Globus pallidus (tissue), 1 donor: Measurements from ENCODE around the gene SLC38A1.
A peak's percentile ranks its signal among the peaks of the same experiment; 100 is the strongest.
"Not testable (repeated sequence)": the region's sequence is repeated elsewhere in the genome, so short reads cannot be mapped to it uniquely, and the experiment has no call there.

Source experiments
- DNase-seq: peaks from one replicate; pipeline ENCODE4 v3.0.0-alpha.2; 2015; ENCODE audit warnings: low spot score

SLC38A1 gene

DNA sequence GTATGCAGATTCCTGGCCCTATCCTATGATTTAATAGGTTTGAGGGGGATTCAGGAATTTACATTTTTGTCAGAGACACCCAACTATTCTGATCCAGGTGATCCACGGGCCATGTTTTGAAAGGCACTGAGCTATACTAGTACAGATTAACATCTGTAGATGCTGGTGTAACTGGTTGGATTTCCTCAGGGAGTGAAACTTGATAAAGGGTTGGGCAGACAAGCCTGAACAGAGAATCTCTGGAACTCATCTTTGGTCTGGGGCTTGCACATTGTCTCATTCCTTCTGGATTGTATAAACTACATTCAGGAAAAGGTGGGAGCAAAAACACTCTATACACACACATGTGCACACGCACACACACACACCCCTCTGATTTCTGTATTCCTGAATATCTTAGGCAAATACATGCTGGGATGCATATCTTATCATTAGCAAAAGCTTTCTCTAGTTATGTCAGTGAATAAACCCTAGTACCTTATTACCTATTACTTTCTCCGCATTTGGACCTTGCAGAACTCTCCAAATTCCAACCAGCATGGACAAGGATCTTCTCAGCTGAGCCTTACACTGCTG is 104.6 kb downstream of the SLC38A1 start:
- no peak for DNase-seq

DNA sequence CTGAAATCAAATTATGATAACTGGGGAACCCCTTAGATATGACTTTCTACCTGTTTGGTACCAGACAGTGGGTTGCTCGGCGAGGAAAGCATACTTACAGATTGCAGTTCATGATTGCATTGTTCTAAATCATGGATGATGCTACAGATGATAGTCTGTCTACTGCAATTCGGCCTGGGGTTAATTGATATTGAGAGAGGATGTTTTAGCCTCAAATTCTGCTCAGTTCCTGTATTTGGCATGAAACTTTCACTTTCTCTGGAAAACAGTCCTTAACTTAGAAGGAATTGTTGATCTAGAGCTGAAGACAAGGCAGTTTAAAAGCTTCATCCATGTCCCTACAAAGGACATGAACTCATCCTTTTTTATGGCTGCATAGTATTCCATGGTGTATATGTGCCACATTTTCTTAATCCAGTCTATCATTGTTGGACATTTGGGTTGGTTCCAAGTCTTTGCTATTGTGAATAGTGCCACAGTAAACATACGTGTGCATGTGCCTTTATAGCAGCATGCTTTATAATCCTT is 106.2 kb downstream of the SLC38A1 start:
- DNase-seq = not testable (repeated sequence)

DNA sequence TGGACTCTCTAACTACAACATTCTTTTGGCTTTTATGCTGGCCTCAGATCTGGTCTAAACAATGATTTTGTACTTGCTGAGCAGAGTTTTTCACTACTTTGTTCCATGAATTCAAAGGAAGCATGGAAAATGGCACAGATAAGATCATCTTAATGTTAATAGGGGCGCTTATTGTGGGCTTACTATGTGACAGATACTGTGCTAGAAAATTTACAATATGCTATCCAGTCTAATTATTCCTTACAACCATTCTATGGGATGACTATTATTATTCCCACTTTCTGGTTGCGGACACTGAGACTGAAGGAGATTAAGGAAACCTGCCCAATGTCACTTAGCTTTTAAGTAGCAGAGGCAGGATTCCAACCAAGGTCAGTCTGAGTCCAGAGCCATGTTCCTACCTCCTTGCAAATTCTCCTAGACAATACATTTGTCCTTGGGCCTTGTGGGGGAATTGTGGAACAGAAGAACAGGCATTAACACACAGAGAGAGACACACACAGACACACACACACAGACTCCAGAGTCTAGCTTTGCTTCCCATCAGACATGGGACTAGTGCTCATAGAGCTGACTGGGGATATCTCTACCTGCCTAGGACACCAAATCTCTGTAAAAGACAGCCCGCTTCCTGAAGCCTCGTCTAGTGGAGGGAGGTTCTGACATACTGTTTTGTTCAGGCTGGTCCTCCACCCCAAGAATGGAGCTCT is 107.7 kb downstream of the SLC38A1 start:
- DNase-seq = no peak

DNA sequence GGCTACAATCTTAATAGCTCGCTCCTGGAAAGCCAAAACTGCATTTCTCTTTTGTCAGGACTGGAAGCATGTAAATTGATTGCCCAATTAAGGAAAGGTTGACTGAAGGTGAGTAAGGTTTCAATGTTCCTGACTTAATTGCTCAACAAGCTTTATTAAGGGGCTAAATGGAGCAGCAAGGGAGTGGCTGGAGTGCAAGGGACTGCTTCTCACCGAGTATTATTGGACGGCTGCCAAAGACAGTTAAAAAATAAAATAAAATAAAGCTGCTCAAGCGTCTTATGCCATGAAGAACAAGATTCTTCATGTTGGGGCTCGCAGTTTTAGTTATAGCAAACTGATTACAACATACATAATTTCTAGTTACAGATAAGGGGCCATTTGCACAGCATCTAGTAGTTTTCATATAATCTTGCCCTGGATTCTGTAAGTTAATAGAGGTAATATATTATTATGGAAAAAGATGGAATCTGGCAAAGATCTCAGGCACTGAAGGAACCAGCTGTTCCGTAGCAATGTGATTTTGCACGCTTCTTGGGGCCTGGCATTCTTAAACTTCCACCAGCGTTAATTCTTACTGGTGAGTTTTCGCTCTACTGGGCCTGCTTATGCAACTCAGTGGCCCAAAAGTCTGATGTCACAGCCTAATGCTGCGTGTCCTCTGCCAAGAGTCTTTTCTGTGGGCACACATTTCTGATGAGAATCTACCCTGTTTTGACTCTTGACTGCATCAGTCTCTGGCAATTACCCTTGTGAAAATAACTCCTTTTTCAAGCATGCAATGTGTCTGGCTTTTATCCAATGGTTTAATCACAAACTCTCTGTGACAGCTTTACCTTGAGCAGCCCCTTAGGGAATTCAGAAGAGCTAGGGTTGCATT is 108.5 kb downstream of the SLC38A1 start:
- no peak for DNase-seq

DNA sequence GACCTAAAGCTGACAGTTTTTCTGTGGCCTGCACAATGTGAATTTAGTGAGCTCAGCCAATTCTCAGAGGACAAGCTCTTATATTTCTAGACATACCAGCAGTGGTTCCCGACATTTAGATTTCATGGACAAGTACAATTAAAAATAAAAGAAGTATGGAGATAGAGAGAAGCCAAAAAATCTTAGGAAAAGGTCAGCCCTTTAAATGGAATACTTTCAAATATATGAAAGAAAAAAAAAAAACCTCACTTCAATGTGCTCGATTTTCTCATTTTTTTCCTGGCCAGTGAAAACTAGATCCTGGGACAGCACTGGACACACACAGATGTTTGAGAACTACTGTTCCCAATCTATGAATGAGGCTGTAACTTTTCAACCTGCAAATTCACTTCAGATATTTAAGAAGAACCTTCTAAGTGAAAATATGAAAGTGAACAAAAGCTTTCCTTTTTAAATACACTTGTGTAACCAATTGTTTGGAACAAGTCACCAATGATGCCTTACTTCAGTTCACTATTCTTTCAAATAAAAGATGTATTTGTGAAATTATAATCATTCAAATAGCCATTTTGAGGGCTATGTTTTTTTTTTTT is 109.4 kb downstream of the SLC38A1 start:
- no peak for DNase-seq

DNA sequence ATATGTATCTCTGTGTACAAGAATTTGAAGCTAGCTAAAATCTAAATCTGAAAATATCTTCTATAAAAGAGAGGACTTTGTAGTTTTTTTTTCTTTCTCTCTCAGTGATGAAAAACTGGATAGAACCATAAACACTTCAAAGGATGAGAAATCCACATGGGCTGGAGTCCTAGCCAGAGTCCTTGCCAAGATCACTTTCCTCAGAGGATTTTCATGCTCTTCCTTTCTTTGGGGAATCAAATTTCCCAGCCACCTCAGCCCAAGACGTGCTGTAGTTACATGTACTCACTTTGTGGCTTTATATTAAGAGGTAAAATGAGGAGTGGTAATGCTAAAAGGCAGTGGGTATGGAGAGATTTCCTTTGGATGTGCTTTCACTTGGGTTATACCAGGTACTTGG is 110.3 kb downstream of the SLC38A1 start:
- DNase-seq = no peak

DNA sequence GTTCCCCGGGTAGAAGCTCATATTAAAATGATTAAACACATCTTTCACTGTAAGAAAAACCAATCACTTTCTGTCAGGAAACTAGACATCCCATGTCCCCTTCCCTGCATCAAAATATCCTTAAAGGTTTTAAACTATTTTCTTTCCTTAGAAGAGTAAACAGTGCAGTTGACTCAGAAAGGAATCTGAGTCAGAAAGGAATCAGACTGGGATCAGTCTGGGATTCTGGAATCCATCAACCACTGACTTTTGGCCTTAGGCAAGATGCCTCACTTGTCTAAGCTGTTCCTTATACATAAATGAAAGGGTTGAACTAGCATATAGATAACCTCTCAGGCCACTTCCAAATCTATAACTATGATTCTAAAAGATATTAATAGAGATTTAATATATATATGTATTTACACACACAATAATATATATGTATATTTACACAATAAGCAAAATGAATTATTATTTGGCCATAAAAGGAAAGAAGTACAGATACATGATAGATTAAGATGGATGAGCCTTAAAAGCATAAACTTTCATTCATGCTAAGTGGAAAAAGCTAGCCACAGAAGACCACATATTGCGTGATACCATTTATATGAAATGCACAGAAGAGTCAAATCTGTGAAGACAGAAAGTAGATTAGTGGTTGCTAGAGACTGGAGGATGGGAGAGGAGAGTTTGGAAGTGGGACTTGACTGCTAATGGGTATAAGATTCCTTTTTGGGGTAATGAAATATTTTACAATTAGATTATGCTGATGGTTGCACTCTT is 114.4 kb downstream of the SLC38A1 start:
- DNase-seq = no peak

DNA sequence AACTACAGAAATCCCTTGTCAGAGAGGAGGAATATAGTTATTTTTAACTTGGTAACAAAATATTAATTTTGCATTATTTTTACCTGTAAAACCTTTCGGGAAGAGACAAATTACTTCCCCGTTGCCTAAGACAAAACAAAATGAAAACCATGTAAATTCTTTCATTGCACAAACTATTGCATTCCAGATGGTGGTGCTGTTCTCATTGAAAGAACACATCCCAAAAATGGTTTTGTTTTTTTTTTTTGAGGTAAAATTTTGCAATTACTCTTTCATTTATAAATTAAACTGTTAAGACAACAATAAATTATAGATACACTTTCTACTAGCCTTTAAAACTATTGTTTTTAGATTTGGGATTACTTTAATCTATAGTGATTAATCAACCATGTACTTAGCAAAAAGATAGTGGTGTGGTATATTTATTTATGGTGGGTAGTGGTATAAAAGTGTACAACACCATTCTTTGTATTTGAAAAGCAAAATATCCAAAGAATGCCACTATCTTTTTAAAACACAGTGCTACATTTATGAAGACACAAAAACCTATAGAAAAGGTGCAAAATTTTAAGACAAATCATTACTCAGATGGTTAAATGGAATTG is 115.5 kb downstream of the SLC38A1 start:
- peak; percentile 59 for DNase-seq

DNA sequence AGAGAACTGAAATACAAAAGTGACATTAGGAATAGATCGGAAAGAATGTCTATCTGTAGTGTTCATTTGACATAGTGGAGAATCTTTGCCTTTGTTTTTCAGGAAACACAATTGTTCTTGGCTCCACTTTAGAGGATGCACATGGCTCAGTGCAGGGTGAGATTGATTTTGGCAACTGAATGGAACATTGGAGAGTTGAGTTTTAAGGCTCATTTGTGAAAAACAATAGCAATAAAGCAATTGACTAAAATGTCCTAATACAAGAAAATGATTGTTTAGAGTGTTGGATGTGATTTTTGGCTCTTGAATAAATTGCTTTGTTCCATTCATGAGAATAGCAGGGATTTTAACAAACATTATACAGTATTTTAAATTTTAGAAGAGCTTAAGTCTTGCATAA is 116.4 kb downstream of the SLC38A1 start:
- peak; percentile 89 for DNase-seq

DNA sequence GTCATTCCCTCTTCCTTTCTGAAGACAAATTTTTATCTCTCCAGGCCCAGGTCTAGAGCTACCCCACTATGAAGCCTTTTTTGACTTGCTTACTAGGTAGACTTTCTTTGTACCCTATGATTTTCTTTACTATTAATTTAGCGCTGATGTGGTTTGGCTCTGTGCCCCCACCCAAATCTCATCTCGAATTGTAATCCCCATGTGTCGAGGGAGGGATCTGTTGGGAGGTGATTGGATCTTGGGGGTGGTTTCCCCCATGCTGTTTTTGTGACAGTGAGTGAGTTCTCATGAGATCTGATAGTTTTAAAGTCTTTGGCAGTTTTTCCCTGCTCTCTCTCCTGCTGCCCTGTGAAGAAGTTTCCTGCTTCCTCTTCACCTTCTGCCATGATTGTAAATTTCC is 118.1 kb downstream of the SLC38A1 start:
- DNase-seq = no peak

DNA sequence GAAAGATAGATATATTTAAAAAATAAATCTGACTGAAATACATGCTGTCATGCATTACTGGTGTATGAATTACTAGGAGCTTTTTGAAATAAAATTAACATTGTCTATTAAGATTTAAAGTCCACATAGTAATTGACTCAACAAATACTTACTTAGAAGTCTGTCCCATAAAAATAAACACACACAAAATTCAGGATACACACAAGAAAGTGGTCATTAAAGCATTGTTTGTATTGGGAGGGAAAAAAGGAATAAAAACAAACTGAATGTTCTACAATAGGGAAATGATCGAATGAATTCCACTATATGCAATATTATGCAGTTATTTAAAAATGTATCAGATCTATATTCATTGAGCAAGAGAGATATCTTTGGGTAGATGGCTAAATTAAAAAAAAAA is 118.9 kb downstream of the SLC38A1 start:
- no peak for DNase-seq

DNA sequence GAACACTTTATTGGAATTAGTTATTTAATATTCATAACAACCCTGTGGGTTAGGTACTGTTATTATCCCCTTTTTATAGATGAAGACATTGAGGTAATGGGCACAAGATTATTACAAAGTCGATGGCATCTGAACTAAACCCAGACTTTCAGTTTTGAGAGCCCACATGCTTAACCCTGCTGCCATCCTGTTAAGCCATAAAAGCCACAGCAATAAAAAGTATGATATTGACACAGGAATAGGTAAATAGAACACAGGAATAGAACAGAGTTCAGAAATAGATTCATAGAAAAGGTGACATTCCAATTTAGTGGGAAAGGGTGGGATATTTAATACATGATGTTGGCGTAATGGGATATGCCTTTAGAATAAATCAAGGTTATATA is 119.8 kb downstream of the SLC38A1 start:
- DNase-seq = no peak

DNA sequence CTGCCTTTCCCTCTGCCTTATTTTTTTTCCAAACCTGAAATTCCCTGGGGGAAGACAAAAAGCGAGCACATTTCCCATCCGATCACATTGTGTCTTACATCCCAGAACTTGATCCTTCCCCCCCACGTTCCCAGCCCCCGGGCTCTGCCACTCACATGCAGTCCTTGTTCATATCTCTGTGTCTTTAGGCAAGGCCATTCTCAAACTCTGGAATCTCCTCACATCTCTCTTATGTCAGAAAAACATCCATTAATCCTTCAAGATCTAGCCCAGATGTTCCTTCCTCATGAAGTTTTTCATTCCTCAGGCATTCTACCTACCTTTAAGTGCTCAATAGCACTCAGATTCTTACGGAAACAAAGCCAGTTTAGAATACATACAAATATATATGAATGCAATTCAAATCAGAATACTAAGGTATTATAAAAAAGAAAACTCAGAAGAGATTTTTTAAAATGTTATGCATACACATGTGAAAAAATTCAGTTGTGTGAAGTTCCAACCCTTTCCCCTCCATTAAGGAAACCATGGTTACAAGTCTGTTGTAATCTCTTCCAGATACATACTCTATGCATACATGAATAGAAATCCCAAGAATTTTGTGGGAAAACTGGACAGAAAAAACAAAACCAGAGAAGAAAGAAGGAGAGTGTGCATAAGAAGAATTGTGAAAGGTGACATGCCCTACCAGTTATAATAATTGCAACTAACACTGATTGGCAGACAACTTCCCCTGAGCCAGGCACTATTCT is 120.3 kb downstream of the SLC38A1 start:
- no peak for DNase-seq

DNA sequence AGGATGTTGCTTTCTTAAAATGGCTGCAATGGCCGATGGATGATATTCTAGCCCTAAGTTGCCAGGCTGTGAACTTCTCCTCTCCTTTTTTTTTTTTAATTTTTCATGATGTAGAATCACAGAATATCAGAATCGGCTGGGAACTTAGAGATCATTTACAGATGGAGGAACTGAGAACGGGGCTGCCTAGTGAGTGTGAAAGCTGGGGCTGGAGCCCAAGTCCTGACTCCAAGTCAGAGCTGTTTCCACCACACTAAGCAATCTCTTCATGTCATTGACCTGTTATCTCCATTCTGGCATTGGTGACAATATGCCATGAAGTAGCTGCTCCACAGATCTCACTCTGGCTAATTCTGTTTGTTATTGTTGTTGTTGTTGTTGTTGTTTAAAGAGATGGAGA is 121.7 kb downstream of the SLC38A1 start:
- no peak for DNase-seq

DNA sequence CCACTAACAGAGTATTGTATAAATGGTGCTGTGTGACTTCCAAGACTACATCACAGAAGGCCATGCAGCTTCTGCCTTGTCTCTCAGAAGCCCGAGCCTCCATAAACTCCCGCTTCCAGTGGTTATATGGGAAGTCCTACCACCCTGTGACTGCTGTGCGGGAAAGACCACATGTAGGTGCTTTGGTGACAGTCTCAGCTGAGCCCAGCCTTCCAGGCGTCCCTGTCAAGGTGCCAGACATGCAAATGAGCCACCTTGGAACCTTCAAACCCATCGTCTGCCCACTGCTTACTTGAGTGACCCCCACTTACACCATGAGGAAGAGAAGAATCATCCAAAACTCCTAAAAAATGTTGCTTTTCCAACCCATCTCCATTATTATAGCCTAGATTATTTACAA is 123.0 kb downstream of the SLC38A1 start:
- DNase-seq = no peak

DNA sequence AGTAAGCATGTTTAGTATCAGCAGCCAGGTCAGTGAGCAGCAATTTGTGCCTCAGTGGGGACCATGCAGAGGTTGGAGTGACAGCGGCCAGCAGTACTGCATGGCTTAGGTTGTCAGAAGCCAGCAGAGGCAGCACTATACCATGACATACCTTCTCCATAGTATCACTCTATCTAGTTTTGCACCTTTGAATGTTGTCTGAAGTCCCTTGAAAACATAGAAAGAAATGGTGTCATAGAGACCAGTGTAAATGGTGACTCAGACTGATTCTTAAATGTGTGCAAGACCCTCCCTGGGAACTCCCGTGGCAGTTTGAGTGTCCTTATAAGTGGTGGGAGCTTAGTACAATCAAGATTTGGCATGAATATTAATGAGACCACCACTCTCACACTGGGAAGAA is 124.4 kb downstream of the SLC38A1 start:
- no peak for DNase-seq

DNA sequence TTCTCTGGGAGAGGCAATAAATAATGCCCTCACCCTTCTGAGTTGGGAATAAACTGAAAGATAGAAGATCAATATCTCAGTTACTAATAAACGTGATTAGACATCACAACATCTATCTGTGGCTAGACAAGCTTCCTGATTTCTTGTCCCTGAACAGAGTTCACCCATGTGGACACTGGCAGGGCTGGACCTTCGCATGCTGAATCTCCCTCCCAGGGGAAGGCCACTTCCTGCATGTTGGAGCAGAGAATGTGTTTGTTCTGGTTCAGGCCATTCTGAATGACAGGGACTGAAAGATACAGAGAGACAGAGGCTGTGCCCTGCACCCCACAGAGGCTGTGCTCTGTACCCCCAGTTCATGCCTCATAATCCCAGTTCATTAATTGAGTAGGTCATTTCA is 132.6 kb downstream of the SLC38A1 start:
- no peak for DNase-seq

DNA sequence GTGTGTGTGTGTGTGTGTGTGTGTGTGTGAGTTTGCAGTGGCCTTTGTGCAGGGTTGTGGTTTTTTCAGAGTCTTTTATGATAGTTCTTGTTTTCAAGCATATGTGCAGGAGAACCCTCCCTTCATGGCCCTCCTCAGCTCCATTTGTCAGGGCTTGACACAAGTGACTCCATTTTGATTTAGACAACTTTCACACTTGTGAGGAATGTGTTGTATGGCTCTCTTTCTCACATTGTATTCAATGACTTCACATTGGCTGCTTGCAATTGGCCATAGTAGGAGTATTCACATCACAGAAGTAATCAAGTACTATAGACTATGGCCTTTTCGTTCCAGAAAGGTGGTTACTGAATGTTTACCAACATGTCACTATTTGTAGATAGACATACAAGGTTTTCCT is 133.1 kb downstream of the SLC38A1 start:
- no peak for DNase-seq

DNA sequence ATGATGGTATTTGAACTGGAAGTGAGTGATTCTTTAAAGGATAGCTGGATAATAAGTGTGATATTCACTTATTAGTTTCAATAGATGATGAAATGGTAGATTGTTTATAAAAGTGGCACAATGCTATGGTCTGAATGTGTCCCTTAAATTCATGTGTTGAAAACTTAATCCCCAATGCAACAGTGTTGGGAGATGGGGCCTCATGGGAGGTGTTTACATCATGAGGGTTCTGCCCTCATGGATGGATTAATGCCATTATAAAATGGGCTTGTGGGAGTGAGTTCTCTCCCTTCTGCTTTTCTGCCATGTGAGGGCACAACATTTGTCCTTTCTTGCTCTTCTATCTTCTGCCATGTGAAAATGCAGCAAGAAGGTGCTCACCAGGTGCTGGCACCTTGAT is 134.0 kb downstream of the SLC38A1 start:
- no peak for DNase-seq

DNA sequence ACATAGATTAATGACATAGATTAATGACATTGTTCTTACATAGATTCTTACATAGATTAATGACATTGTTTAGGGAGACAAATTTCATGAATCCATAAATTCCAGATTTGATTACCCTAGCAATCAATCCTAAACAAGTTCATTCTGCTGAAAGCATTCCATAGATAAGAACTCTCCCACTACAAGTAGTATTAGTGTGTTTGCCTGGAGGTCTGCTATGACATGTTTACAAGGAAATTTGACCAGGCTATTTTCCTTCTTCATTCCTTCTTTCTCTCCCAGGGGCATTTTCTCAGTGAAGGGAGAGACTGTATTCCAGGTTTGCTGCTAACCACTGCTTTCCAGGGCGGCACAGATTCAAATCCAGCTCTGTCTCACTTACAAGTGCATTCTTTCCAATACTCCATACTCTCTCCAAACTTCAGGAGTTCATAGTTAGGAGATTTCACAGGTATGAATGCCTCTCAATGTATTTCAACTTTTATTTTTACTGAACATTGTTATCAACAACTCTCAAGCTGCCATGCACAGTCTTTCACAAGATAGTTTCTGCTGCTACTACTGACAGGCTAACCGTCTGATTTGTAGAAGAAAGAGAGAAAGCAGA is 134.5 kb downstream of the SLC38A1 start:
- no peak for DNase-seq
